Mesenchymal stem cell (in vitro differentiated cells and primary cell): ENCODE results near the gene URM1.

Source experiments
- DNase-seq: peaks from one replicate; pipeline ENCODE4 v3.0.0-alpha.2; 2013
- H2AFZ ChIP-seq: one replicate; pipeline ENCODE4 v1.6.1; 2013; ENCODE audit warnings: low read depth, mild to moderate bottlenecking, control low read depth, inconsistent platforms, low read length, moderate library complexity
- H2AK5ac ChIP-seq: 2 replicates; pipeline ENCODE4 v1.6.1; 2013; ENCODE audit warnings: low read length, moderate library complexity, mild to moderate bottlenecking, inconsistent platforms; ENCODE audit not compliant: severe bottlenecking
- H2BK120ac ChIP-seq: one replicate; pipeline ENCODE4 v1.6.1; 2013; ENCODE audit warnings: low read depth, mild to moderate bottlenecking, inconsistent platforms, low read length, moderate library complexity
- H2BK12ac ChIP-seq, 2 experiments: one replicate each; pipeline ENCODE4 v1.6.1; 2013; ENCODE audit warnings: inconsistent platforms in 2 of 2, low read length in 2 of 2, mild to moderate bottlenecking in 2 of 2, moderate library complexity in 2 of 2, control low read depth in 1 of 2
- H2BK15ac ChIP-seq: one replicate; pipeline ENCODE4 v1.6.1; 2013; ENCODE audit warnings: mild to moderate bottlenecking, low read depth, inconsistent platforms; ENCODE audit not compliant: poor library complexity, severe bottlenecking
- H2BK5ac ChIP-seq: 2 replicates; pipeline ENCODE4 v1.6.1; 2013; ENCODE audit warnings: low read depth, mild to moderate bottlenecking, low read length, control low read depth, inconsistent platforms; ENCODE audit not compliant: poor library complexity, severe bottlenecking
- H3K14ac ChIP-seq, 2 experiments: one replicate each; pipeline ENCODE4 v1.6.1; 2013; ENCODE audit warnings: inconsistent platforms in 2 of 2, low read length in 2 of 2, control low read depth in 1 of 2, mild to moderate bottlenecking in 1 of 2, moderate library complexity in 1 of 2
- H3K18ac ChIP-seq, 2 experiments: one replicate each; pipeline ENCODE4 v1.6.1; 2013; ENCODE audit warnings: inconsistent platforms in 2 of 2, low read length in 2 of 2, control low read depth in 1 of 2, low read depth in 1 of 2, mild to moderate bottlenecking in 1 of 2
- H3K23ac ChIP-seq, 2 experiments: one replicate each; pipeline ENCODE4 v1.6.1; 2013; ENCODE audit warnings: inconsistent platforms in 2 of 2, low read length in 2 of 2, mild to moderate bottlenecking in 2 of 2, moderate library complexity in 2 of 2, control low read depth in 1 of 2
- H3K27ac ChIP-seq: 2 replicates; pipeline ENCODE4 v1.5.1; 2013; ENCODE audit warnings: mild to moderate bottlenecking, moderate library complexity, low read length, control low read depth, inconsistent platforms; ENCODE audit not compliant: poor library complexity, severe bottlenecking
- H3K27me3 ChIP-seq, 2 experiments: 2 replicates each; pipeline versions ENCODE4 v1.6.1 to v1.7.0; 2013; ENCODE audit warnings: low read length in 2 of 2, mild to moderate bottlenecking in 2 of 2, moderate library complexity in 2 of 2, control low read depth in 1 of 2, inconsistent platforms in 1 of 2; ENCODE audit not compliant: control insufficient read depth in 1 of 2, insufficient read depth in 1 of 2
- H3K36me3 ChIP-seq, 2 experiments: 2 replicates each; pipeline versions ENCODE4 v1.6.1 to v1.7.0; 2013; ENCODE audit warnings: low read length in 2 of 2, control low read depth in 1 of 2, inconsistent platforms in 1 of 2, low read depth in 1 of 2, mild to moderate bottlenecking in 1 of 2; ENCODE audit not compliant: insufficient read depth in 2 of 2, control insufficient read depth in 1 of 2
- H3K4ac ChIP-seq, 2 experiments: one replicate each; pipeline ENCODE4 v1.6.1; 2013; ENCODE audit warnings: inconsistent platforms in 2 of 2, low read length in 2 of 2, mild to moderate bottlenecking in 2 of 2, moderate library complexity in 2 of 2, control low read depth in 1 of 2, low read depth in 1 of 2
- H3K4me1 ChIP-seq: 2 replicates; pipeline ENCODE4 v1.6.1; 2013; ENCODE audit warnings: low read depth, low read length, control low read depth; ENCODE audit not compliant: control insufficient read depth, insufficient read depth
- H3K4me2 ChIP-seq: 2 replicates; pipeline ENCODE4 v1.6.1; 2013; ENCODE audit warnings: low read length, mild to moderate bottlenecking, inconsistent platforms; ENCODE audit not compliant: poor library complexity, severe bottlenecking
- H3K4me3 ChIP-seq, 2 experiments: 2 replicates each; pipeline versions ENCODE4 v1.5.1 to v1.7.0; 2013; ENCODE audit warnings: low read length in 2 of 2, mild to moderate bottlenecking in 2 of 2, control low read depth in 1 of 2, low read depth in 1 of 2; ENCODE audit not compliant: insufficient read depth in 1 of 2
- H3K79me1 ChIP-seq: replicated peaks from 2 replicates; pipeline ENCODE4 v1.6.1; 2013; ENCODE audit warnings: mild to moderate bottlenecking, control low read depth, low read length, inconsistent platforms; ENCODE audit not compliant: poor library complexity, severe bottlenecking
- H3K9ac ChIP-seq: 2 replicates; pipeline ENCODE4 v1.7.0; 2013; ENCODE audit warnings: mild to moderate bottlenecking, low read length, moderate library complexity
- H3K9me3 ChIP-seq: 2 replicates; pipeline ENCODE4 v1.7.0; 2013; ENCODE audit warnings: mild to moderate bottlenecking, low read length; ENCODE audit not compliant: control insufficient read depth
- H4K8ac ChIP-seq: one replicate; pipeline ENCODE4 v1.6.1; 2013; ENCODE audit warnings: inconsistent platforms, mild to moderate bottlenecking, low read length, moderate library complexity
- H4K91ac ChIP-seq: one replicate; pipeline ENCODE4 v1.6.1; 2013; ENCODE audit warnings: mild to moderate bottlenecking, low read length, inconsistent platforms
- WGBS: methylation state at CpG from one replicate; pipeline ENCODE4 v1.1.7; 2013; ENCODE audit warnings: mixed read lengths; 5-methylcytosine and 5-hydroxymethylcytosine counted together

The URM1 gene

DNA sequence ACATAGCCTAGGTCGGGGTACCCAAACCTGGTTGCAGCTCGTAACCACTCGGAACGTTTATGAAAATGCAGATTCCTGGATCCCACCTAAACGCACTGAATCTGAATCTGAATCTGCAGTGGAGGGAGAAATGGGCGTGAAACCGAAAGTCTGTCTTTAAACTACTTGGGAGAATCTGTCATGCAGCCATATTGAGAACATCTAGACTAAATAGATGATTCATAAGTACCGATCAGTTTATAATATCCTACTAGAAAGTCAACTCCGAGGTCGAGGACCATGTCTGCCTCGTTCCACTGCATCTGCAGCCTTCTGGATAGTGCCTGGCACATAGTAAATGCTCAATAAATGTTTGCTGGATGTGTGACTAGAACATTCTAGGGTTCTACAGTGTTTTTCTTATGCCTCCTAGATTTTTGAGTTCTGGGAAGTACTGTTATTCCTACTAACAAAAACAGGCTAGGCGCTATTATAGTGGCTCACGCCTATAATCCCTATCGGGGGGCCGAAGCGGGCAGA is 47.9 kb upstream of the URM1 start:
- Histone ChIP-seq H3K4me2 (peak overlapping the region; percentile 91), H3K18ac (peak overlapping the region in 1 of 2 experiments; percentile 80), H3K4ac (peak overlapping the region in 1 of 2 experiments; percentile 78), H2BK120ac (no peak overlapping the region), H2BK15ac (no peak overlapping the region), H3K9ac (peak overlapping the region; percentile 93), H2BK5ac (no peak overlapping the region), H2AFZ (peak overlapping the region; percentile 24), H4K91ac (peak overlapping the region; percentile 22), H3K27ac (peak overlapping the region; percentile 79), H2BK12ac (peak overlapping the region in 1 of 2 experiments; percentile 43), H2AK5ac (no peak overlapping the region), H3K14ac (no peak overlapping the region), H3K27me3 (no peaks in the 10 kb centered on the region), H3K4me1 (peaks cover 12% of the 10 kb centered on the region), H3K9me3 (no peaks in the 10 kb centered on the region), H3K79me1 (peaks cover 34% of the 10 kb centered on the region), H3K4me3 (peak overlapping the region; percentile 91 to 92), H3K23ac (peak overlapping the region; percentile 29 to 63), H3K36me3 (peaks cover 37 to 45% of the 10 kb centered on the region in 2 experiments), H4K8ac (peak overlapping the region; percentile 93)
- DNase-seq: peak; percentile 87
- 30% methylated on average over 14 of the region's 16 CpGs for WGBS

DNA sequence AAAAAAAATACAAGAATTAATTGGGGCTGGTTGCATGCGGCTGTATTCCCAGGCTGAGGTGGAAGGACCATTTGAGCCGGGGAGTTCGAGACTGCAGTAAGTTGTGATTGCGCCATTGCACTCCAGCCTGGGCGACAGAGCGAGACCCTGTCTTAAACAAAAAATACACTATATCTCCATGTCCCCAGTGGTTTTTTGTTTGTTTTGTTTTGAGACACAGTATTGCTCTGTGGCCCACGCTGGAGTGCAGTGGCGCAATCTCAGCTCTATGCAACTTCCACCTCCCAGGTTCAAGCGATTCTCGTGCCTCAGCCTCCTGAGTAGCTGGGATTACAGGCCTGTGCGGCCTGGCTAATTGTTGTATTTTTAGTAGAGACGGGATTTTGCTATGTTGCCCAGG is 47.4 kb upstream of the URM1 start:
- Histone ChIP-seq H2BK120ac (no peak overlapping the region), H3K4me2 (peak overlapping the region; percentile 91), H2BK15ac (no peak overlapping the region), H3K14ac (no peak overlapping the region), H2AFZ (no peak overlapping the region), H3K18ac (no peak overlapping the region), H3K27me3 (no peaks in the 10 kb centered on the region), H4K8ac (no peak overlapping the region), H3K36me3 (peaks cover 42 to 51% of the 10 kb centered on the region in 2 experiments), H4K91ac (no peak overlapping the region), H3K9me3 (no peaks in the 10 kb centered on the region), H3K9ac (peak overlapping the region; percentile 93), H3K4me3 (peak overlapping the region in 1 of 2 experiments; percentile 91), H2BK5ac (no peak overlapping the region), H3K27ac (no peak overlapping the region), H3K23ac (no peak overlapping the region), H2BK12ac (no peak overlapping the region), H3K4ac (no peak overlapping the region), H2AK5ac (no peak overlapping the region), H3K79me1 (peaks cover 36% of the 10 kb centered on the region), H3K4me1 (peaks cover 14% of the 10 kb centered on the region)
- DNase-seq: peak; percentile 27
- 88% methylated on average over 9 of the region's 12 CpGs for WGBS

DNA sequence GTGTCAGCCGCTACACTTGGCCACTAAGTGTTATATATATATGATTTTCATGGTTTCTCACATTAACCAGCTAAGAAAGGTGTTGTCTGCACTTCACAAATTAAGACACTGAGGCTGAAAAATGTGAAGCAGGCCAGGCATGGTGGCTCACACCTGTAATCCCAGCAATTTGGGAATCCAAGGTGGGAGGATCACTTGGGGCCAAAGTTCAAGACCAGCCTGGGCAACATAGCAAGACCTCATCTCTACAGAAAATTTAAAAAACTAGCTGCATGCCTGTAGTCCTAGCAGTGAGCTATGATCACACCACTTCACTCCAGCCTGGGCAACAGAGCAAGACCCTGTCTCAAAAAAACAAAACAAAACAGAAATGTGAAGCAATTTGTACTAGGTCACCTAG is 46.8 kb upstream of the URM1 start:
- peak overlapping the region in 1 of 2 experiments; percentile 91 for H3K4me3 ChIP-seq
- no CpG with 5 or more reads among the region's 1 CpG for WGBS

DNA sequence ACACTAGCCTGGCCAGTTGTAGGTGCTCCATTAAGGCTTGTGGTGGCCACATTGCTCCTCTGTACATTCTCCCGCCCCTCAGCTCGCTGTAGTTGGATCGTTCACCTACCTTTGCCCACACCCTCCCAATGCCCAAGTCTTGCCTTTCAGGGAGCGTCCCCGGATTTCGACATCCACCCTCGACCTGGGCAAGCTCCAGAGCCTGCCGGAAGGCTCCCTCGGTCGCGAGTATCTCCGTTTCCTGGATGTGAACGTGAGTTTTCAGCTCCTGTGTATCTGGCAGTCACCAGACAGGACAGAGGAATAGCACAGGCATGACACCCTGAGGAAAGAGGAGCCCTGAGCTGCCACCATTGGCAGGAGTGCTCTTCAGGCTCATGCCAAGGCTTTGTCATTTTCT is 45.5 kb upstream of the URM1 start:
- Histone ChIP-seq H2BK120ac (no peak overlapping the region), H3K36me3 (peaks cover 41 to 57% of the 10 kb centered on the region in 2 experiments), H3K23ac (no peak overlapping the region), H2BK15ac (no peak overlapping the region), H3K27ac (no peak overlapping the region), H3K27me3 (no peaks in the 10 kb centered on the region), H2BK12ac (no peak overlapping the region), H2AFZ (no peak overlapping the region), H3K4me2 (no peak overlapping the region), H3K4ac (no peak overlapping the region), H3K9ac (no peak overlapping the region), H3K14ac (no peak overlapping the region), H3K18ac (no peak overlapping the region), H4K91ac (no peak overlapping the region), H4K8ac (no peak overlapping the region), H3K4me1 (peaks cover 16% of the 10 kb centered on the region), H2AK5ac (no peak overlapping the region), H2BK5ac (no peak overlapping the region), H3K79me1 (peaks cover 43% of the 10 kb centered on the region), H3K9me3 (no peaks in the 10 kb centered on the region), H3K4me3 (no peak overlapping the region)
- 95% methylated on average over 13 of the region's 13 CpGs for WGBS
- DNase-seq: no peak

More for the DNA sequence above, 46.8 kb upstream of the URM1 start:
- Histone ChIP-seq H3K18ac (no peak overlapping the region), H2AK5ac (no peak overlapping the region), H2BK5ac (no peak overlapping the region), H2AFZ (no peak overlapping the region), H3K4me1 (peaks cover 16% of the 10 kb centered on the region), H3K36me3 (peaks cover 44 to 54% of the 10 kb centered on the region in 2 experiments), H3K14ac (no peak overlapping the region), H3K27me3 (no peaks in the 10 kb centered on the region), H3K9ac (peak overlapping the region; percentile 93), H3K4me2 (no peak overlapping the region), H3K9me3 (no peaks in the 10 kb centered on the region), H2BK120ac (no peak overlapping the region), H3K27ac (no peak overlapping the region), H3K4ac (no peak overlapping the region), H4K91ac (no peak overlapping the region), H2BK15ac (peak overlapping the region; percentile 63), H4K8ac (no peak overlapping the region), H3K23ac (no peak overlapping the region), H3K79me1 (peaks cover 39% of the 10 kb centered on the region), H2BK12ac (no peak overlapping the region)
- DNase-seq: no peak
